HG03521 (cell line): ENCODE measurements around the gene IFT88.

Source experiments
- ATAC-seq: cut with Tn5 transposase; IDR thresholded peaks from one replicate; pipeline ENCODE4 v1.9.1; 2021; ENCODE audit warnings: mild to moderate bottlenecking, moderate library complexity; ENCODE audit not compliant: unreplicated experiment

Gene IFT88

DNA sequence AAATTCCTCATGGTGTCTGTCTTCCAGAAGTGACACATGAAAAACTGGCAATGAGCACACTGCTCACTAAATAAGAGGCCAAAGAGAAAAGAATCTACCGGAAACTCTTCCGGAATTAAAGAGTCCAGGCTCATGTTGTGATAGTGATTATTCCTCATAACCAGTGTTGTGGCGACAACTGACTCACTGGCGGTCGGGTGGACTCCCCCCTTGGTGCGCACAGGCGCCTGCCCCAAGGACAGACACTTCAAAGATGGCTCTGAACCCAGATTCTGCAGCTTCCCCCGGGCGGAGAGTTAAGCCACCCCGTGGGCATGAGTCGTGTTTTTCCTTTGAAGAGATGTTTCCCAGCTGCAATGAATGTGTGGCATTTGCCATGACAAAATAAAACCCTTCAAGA lies 146.8 kb downstream of the IFT88 start:
- ATAC-seq, result no peak

DNA sequence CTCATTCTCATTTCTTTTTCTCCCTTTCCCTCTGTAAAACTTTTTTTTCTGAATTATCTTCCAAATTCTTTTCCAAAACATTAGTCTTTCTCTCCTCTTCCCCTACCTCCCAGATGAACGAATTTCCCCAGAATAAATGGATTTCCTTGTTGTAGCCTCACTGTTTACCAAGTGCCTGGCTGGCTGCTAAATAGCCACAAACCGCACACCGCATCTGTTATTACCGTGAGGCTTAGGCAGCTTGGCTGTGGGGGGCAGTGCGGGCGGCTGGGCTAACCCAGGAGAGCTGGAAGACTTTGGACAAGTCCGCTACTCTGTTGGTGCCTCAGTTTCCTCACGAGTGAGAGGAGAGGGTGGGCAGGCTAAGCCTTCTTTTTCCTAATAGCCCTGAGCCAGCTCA lies 147.2 kb downstream of the IFT88 start:
- no peak for ATAC-seq

GRCh38 chr13:20714563-20715329 lies 147.8 kb downstream of the IFT88 start:
- no peak for ATAC-seq

DNA sequence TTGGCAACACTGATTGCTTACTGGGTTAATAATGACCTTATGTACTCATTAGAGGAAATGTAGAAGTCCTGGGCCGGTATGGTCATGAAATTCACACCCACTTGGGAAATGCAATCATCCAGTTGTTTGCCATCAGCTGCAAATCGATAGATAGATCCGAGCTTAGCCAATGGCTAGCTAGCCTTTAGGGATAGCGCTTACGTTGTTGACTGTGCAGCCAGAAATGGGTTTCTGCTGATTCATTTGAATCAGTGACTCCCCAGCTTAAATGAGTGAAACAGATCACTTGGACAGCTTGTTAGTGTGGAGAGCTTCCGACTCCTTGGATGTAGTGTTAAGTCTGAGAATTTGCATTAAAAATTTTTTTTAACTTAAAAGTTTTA lies 148.4 kb downstream of the IFT88 start:
- ATAC-seq, result no peak

DNA sequence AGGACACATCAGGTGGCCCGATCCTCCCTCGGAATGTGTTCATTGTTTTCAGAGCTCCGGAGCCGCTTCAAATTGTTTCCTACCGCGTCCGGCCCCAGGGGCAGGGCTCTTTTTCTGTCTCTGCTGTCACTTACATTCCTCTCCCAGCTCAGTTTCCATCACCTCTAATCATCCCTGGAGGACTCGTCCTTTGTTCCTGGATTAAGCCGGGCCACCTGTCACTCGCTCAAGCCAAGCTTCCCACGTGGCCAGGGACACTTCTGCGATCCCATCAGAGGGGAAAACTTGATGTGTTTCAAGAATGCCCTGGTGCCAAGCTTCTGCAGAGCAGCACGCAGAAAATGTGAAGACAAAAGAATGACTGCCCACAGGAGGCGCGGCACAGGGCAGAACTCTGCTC lies 150.0 kb downstream of the IFT88 start:
- ATAC-seq, result no peak

- no peak for ATAC-seq
These were observed 150.9 kb downstream of the IFT88 start for GRCh38 chr13:20717581-20718542.

- no peak for ATAC-seq
These were observed 152.1 kb downstream of the IFT88 start for GRCh38 chr13:20718958-20719566.

DNA sequence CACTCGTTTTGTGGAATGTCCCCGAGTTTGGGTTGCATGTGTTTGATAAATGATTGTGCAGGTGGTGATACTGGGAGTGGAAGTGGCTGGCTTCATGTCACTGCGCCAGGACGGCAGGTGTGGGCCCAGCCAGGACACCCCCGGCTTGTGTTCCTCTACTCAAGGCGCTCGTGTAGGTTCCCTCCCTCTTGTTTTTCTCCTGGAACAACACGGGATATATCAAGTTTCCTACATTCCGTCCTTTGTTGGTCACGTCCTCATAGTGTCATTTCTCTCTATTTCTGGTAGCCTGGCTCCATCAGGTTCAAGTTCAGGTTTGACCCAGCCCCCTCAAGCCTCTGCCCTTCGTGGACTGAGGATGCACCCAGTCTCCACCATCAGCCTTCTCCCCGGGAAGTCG lies 152.8 kb downstream of the IFT88 start:
- ATAC-seq, result no peak

DNA sequence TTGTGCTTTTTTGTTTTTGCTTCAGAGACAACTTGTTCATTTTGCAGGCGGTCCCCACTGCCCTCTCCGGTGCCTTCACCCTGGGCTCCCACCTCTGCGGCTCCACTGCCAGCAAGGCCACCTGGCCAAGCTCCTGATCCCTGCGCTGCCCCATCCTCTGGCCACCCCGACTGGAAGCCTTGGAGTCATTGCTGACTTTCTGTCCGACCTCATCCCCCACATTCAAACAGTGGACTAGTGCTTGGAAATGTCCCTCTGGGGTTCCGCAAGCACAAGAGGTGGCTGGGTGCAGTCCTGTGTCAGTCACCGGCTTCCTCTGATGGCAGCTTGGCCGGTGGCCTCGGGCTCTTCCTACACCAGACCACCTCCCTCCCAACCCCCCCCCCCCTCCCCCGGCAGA lies 153.5 kb downstream of the IFT88 start:
- no peak for ATAC-seq

DNA sequence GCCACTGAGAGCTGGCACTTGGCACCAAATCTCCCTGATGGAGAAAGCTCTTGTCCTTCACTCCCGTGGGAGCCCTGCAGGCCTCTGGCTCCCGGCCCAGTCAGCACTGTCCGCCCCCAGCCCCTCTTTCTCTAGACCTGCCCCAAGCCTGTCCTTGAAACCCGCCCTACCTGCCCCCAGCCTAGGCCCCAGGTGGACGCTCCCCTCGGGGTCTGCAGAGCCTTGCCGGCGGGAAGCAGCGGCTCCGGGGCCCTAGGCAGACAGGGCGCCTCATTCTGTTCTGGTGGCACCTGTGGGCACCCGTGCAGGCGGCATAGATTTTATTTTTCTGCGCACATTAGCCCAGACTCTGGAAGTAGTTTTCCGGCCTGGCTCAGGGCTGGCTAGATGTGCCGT lies 154.1 kb downstream of the IFT88 start:
- no peak for ATAC-seq

DNA sequence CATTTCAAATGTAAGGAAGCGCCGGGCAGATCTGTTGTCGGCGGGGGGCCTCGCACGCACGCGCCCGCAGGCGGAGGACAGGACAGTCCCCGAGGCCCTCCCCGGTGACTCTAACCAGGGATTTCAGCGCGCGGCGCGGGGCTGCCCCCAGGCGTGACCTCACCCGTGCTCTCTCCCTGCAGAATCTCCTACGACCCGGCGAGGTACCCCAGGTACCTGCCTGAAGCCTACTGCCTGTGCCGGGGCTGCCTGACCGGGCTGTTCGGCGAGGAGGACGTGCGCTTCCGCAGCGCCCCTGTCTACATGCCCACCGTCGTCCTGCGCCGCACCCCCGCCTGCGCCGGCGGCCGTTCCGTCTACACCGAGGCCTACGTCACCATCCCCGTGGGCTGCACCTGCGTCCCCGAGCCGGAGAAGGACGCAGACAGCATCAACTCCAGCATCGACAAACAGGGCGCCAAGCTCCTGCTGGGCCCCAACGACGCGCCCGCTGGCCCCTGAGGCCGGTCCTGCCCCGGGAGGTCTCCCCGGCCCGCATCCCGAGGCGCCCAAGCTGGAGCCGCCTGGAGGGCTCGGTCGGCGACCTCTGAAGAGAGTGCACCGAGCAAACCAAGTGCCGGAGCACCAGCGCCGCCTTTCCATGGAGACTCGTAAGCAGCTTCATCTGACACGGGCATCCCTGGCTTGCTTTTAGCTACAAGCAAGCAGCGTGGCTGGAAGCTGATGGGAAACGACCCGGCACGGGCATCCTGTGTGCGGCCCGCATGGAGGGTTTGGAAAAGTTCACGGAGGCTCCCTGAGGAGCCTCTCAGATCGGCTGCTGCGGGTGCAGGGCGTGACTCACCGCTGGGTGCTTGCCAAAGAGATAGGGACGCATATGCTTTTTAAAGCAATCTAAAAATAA lies 154.7 kb downstream of the IFT88 start:
- no peak for ATAC-seq

DNA sequence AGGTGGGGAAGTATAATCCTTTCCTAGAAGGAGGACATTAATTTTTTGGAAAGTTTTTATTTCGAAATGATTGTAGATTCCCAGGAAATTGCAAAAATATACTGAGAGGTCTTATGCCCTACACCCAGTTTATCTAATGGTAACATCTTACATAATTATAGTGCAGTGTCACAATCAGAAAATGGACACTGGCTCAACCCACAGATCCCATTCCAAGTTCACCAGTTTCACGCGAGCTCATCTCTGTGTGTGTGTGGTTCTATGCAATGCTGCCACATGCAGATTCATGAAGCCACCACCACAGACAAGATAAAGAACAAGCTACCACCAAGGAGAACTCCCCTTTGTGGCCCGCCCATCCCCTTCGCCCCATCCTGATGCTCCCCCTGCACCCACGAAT lies 160.9 kb downstream of the IFT88 start:
- ATAC-seq, result no peak

GRCh38 chr13:20728579-20729311 lies 161.8 kb downstream of the IFT88 start:
- no peak for ATAC-seq

DNA sequence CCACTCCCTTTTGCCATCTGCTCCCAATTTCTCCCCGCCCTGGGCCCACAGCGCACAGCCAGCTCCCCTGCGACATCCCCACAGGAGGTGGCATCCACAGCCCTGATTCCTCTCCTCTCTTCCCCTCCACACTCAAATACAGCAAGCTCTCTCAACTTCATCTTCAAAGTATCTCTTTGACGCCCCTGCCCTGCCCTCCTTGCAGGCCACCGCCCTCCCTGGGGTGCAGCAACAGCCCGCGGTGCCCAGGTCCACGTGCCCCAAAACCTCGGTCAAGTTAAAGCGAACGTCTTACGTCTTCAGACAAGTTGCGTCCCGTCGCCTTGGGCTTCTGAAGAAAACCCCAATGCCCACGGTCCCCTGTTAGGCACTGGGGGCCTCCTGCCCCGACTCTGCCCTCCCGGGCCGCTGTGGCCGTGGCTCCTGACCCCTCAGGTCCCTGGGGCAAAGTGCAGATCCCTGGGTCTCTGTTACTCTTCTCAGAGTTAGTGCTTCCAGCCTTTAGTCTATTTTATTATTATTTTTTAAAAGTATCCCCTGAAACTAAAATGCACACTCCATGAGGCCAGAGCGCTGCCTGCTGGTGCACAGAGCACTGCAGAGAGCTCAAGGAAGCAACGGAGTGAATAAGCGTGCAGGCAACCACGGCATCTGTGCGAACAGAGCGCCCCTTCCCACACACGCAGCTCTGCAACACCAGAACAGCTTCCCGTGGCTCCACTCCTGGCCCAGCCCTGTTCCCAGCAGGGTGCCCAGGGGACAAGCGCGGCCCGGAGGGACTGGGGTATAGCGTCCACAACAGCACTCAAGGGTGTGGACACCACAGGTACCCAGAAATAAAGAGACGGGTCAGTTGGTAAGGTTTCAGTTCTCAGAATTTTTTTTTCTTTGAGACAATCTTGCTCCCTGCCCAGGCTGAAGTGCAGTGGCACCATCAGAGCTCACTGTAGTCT lies 163.0 kb downstream of the IFT88 start:
- ATAC-seq, result no peak

- ATAC-seq, result no peak
These were observed 171.7 kb downstream of the IFT88 start for GRCh38 chr13:20738616-20739015.

GRCh38 chr13:20740021-20740420 lies 173.1 kb downstream of the IFT88 start:
- ATAC-seq, result no peak
